K562 (cell line): ENCODE results near the gene PSMD1. TPM values are rescaled to one million over a fixed set of nuclear protein-coding genes. Genes with fewer than 3 reads are reported as not detected.

Experiments used
- ATAC-seq: fragments of 200-7000 bp; cut with Tn5 transposase; 3 replicates; pipeline ENCODE4 v1.9.1; 2020; ENCODE audit warnings: moderate library complexity
- BruUV-seq: library from RNA; stranded (reverse); fragments of 400-500 nt; replicated peaks from 2 replicates; lab custom pipeline; 2021; lab: Mats Ljungman, UMichigan
- CTCF ChIA-PET: fragments of 300-600 bp; formaldehyde crosslinking; extraction: SDS; loops from one replicate; lab custom pipeline; 2021; ENCODE audit warnings: low intra/inter-chr PET ratio; lab: Yijun Ruan, JAX
- POLR2A ChIA-PET: fragments of 300-600, 350-650 bp; sonication (Branson Sonifier 250); formaldehyde crosslinking; extraction: SDS; loops from one replicate; lab custom pipeline; 2021; ENCODE audit warnings: antibody characterized with exemption, inconsistent platforms; lab: Yijun Ruan, JAX
- DNase-seq, 4 experiments: peaks; one replicate each; pipeline versions ENCODE4 v3.0.0 to v3.0.0-alpha.2; 2011 to 2018; ENCODE audit warnings: low spot score in 3 of 4, mixed read lengths in 3 of 4; ENCODE audit errors: extremely low read depth in 1 of 4
- FAIRE-seq: peaks from 2 replicates; lab custom pipeline; 2011; peaks lifted over from hg19 to GRCh38; lab: Jason Lieb, UNC
- H2AFZ ChIP-seq: 2 replicates; pipeline ENCODE4 v1.6.0; 2011; ENCODE audit warnings: low read depth, low read length, control low read depth, inconsistent platforms
- H3K27ac ChIP-seq: fragments of 200-600 bp; 3 replicates; pipeline ENCODE4 v1.8.0; 2011; ENCODE audit warnings: low read depth, mild to moderate bottlenecking, control low read depth, inconsistent platforms, low read length, moderate library complexity, mixed read lengths; ENCODE audit errors: extremely low read depth
- H3K27me3 ChIP-seq, 2 experiments: fragments of 300-600 bp in 1 of 2; 2 replicates in 1 of 2; 3 replicates in 1 of 2; pipeline versions ENCODE4 v1.6.0 to v1.8.0; 2011; ENCODE audit warnings: inconsistent platforms in 2 of 2, low read length in 2 of 2, mild to moderate bottlenecking in 1 of 2, mixed read lengths in 1 of 2, moderate library complexity in 1 of 2; ENCODE audit not compliant: control insufficient read depth in 2 of 2, insufficient read depth in 2 of 2
- H3K36me3 ChIP-seq: fragments of 300-600 bp; 3 replicates; pipeline ENCODE4 v1.8.0; 2011; ENCODE audit warnings: mild to moderate bottlenecking, low read length, inconsistent platforms; ENCODE audit not compliant: control insufficient read depth, insufficient read depth
- H3K4me1 ChIP-seq, 2 experiments: fragments of 200-600 bp in 1 of 2; replicated peaks in 1 of 2; 2 replicates in 1 of 2; 3 replicates in 1 of 2; pipeline versions ENCODE4 v1.5.1 to v1.8.0; 2011; ENCODE audit warnings: inconsistent platforms in 2 of 2, low read length in 2 of 2, mild to moderate bottlenecking in 1 of 2, mixed read lengths in 1 of 2, moderate library complexity in 1 of 2; ENCODE audit not compliant: control insufficient read depth in 2 of 2, insufficient read depth in 2 of 2
- H3K4me2 ChIP-seq: 2 replicates; pipeline ENCODE4 v1.6.1; 2011; ENCODE audit warnings: low read length, control low read depth, inconsistent platforms, mixed read lengths; ENCODE audit not compliant: insufficient read depth
- H3K4me3 ChIP-seq: fragments of 200-600 bp; sonication (generic), shearing (Covaris generic); 2 replicates; pipeline ENCODE4 v1.5.1; 2016; ENCODE audit warnings: control low read depth, inconsistent platforms
- H3K79me2 ChIP-seq: fragments of 200-600 bp; 3 replicates; pipeline ENCODE4 v1.8.0; 2011; ENCODE audit warnings: low read length, inconsistent platforms; ENCODE audit not compliant: control insufficient read depth, insufficient read depth
- H3K9ac ChIP-seq, 2 experiments: 2 replicates each; pipeline versions ENCODE4 v1.6.0 to v1.6.1; 2011; ENCODE audit warnings: low read depth in 2 of 2, low read length in 2 of 2, control low read depth in 1 of 2, inconsistent platforms in 1 of 2, mild to moderate bottlenecking in 1 of 2, mixed read lengths in 1 of 2; ENCODE audit not compliant: insufficient read depth in 1 of 2
- H3K9me1 ChIP-seq: one replicate; pipeline ENCODE4 v1.6.0; 2011; ENCODE audit warnings: inconsistent platforms, mild to moderate bottlenecking, low read length, moderate library complexity; ENCODE audit not compliant: control insufficient read depth, insufficient read depth
- H3K9me3 ChIP-seq: replicated peaks from 2 replicates; pipeline ENCODE4 v1.5.1; 2011; ENCODE audit warnings: low read depth, low read length, inconsistent platforms; ENCODE audit not compliant: control insufficient read depth, insufficient read depth
- H4K20me1 ChIP-seq: replicated peaks from 2 replicates; pipeline ENCODE4 v1.6.1; 2011; ENCODE audit warnings: low read length, inconsistent platforms, mixed read lengths; ENCODE audit not compliant: control insufficient read depth, insufficient read depth
- ATF3 ChIP-seq, 2 experiments: fragments of 450-650 bp in 1 of 2; sonication (generic) in 1 of 2; formaldehyde crosslinking in 1 of 2; IDR thresholded peaks in 1 of 2; conservative IDR thresholded peaks in 1 of 2; 2 replicates each; pipeline versions ENCODE4 v1.6.1 to v1.8.1; 2016 to 2023; ENCODE audit warnings: mild to moderate bottlenecking in 2 of 2, moderate library complexity in 2 of 2, inconsistent platforms in 1 of 2, missing genetic modification reagents in 1 of 2
- COPS2 ChIP-seq: fragments of 450-650 bp; conservative IDR thresholded peaks from 2 replicates; pipeline ENCODE4 v1.6.1; 2016; ENCODE audit warnings: mild to moderate bottlenecking, moderate library complexity
- CXXC5 ChIP-seq: fragments of 250-450 bp; sonication (Bioruptor Pico); IDR thresholded peaks from 2 replicates; pipeline ENCODE4 v1.8.0; 2022; ENCODE audit warnings: inconsistent platforms, mild to moderate bottlenecking, moderate library complexity
- DEAF1 ChIP-seq: fragments of 450-650 bp; formaldehyde crosslinking; IDR thresholded peaks from 2 replicates; pipeline ENCODE4 v1.4.0; 2020; ENCODE audit warnings: mild to moderate bottlenecking, moderate library complexity
- FOXA3 ChIP-seq, 2 experiments: fragments of 450-650 bp in 1 of 2; sonication (generic) in 1 of 2; formaldehyde crosslinking; IDR thresholded peaks in 1 of 2; conservative IDR thresholded peaks in 1 of 2; 2 replicates each; pipeline versions ENCODE4 v1.4.0 to v1.8.0; 2020 to 2022; ENCODE audit warnings: mild to moderate bottlenecking in 2 of 2, missing genetic modification reagents in 1 of 2
- MEF2D ChIP-seq: conservative IDR thresholded peaks from 2 replicates; pipeline ENCODE4 v1.6.1; 2016; ENCODE audit warnings: low read depth, missing genetic modification characterization, missing compliant biosample characterization
- MLX ChIP-seq, 2 experiments: fragments of 450-650 bp in 1 of 2; sonication (generic) in 1 of 2; formaldehyde crosslinking; conservative IDR thresholded peaks; 2 replicates each; pipeline versions ENCODE4 v1.4.0 to v1.8.1; 2020 to 2022; ENCODE audit warnings: mild to moderate bottlenecking in 1 of 2, missing genetic modification reagents in 1 of 2
- NCOA1 ChIP-seq: fragments of 450-650 bp; IDR thresholded peaks from 2 replicates; pipeline ENCODE4 v1.6.1; 2016; ENCODE audit warnings: low read depth
- TBL1XR1 ChIP-seq, 2 experiments: IDR thresholded peaks; 2 replicates each; pipeline ENCODE4 v1.6.1; 2012; ENCODE audit warnings: improper control_type of control experiment in 2 of 2, low read length in 2 of 2, mild to moderate bottlenecking in 1 of 2
- TFAM ChIP-seq: fragments of 250-450 bp; sonication (Bioruptor Pico); conservative IDR thresholded peaks from 2 replicates; pipeline ENCODE4 v1.5.0; 2021; ENCODE audit warnings: mild to moderate bottlenecking, moderate library complexity
- ZBTB7A ChIP-seq: IDR thresholded peaks from 2 replicates; pipeline ENCODE4 v1.6.1; 2011; ENCODE audit warnings: low read depth, mild to moderate bottlenecking, low read length, moderate library complexity, borderline replicate concordance; ENCODE audit not compliant: control insufficient read depth
- ZC3H4 ChIP-seq: sonication (generic); formaldehyde crosslinking; IDR thresholded peaks from 2 replicates; pipeline ENCODE4 v1.9.0; 2021; ENCODE audit warnings: missing genetic modification reagents, borderline replicate concordance
- ZNF124 ChIP-seq: sonication (generic); formaldehyde crosslinking; IDR thresholded peaks from 2 replicates; pipeline ENCODE4 v1.8.1; 2022; ENCODE audit warnings: missing genetic modification reagents
- ZNF3 ChIP-seq: fragments of 250-450 bp; sonication (Bioruptor Pico); IDR thresholded peaks from 2 replicates; pipeline ENCODE4 v1.5.0; 2021; ENCODE audit warnings: mild to moderate bottlenecking, moderate library complexity
- ZNF354B ChIP-seq: fragments of 250-450 bp; sonication (Bioruptor Pico); IDR thresholded peaks from 2 replicates; pipeline ENCODE4 v1.4.0; 2020
- WGBS: fragments of 100-300 bp; shearing (Covaris generic); methylation state at CpG from one replicate; pipeline ENCODE4 v1.1.6; 2016; ENCODE audit warnings: low coverage, mixed read lengths; ENCODE audit not compliant: insufficient coverage; ENCODE audit errors: missing lambda C conversion rate; 5-methylcytosine and 5-hydroxymethylcytosine counted together
- in situ Hi-C: fragments of 300-500 bp; cut with MboI; formaldehyde crosslinking; loops from 4 replicates; pipeline ENCODE4 v1.15.0; 2018; ENCODE audit warnings: inconsistent platforms, mixed read lengths
- intact Hi-C: fragments of 100-400 bp; cut with micrococcal nuclease; formaldehyde crosslinking; loops from 2 replicates; pipeline ENCODE4 v1.14.2; 2022
- polyA plus RNA-seq, 8 experiments: library from polyadenylated mRNA; depleted of rRNA in 4 of 8; stranded (reverse) in 5 of 8; unstranded in 3 of 8; fragments of >200 nt; fragmentation: Nextera tagmentation in 2 of 8; fragmentation: Illumina TruSeq in 1 of 8; extraction: Ambion mirVana in 2 of 8; extraction: Trizol in 1 of 8; gene quantifications; 2 replicates each; pipeline versions ENCODE4 v1.2.1 to v1.2.3, GENCODE V29; 2011 to 2014; ENCODE audit warnings: inconsistent platforms in 1 of 8, missing spikeins in 1 of 8
- total RNA-seq, 7 experiments: library from RNA; depleted of rRNA in 6 of 7; stranded (reverse); fragments of >200 nt in 6 of 7; fragmentation: Illumina TruSeq in 2 of 7; extraction: Trizol in 2 of 7; gene quantifications; 2 replicates each; pipeline versions ENCODE4 v1.2.1 to v1.2.3, GENCODE V29; 2011 to 2021; ENCODE audit warnings: low replicate concordance in 1 of 7
- TF ChIP-seq, protein P1 (sequence below), 3 experiments: IDR thresholded peaks in 2 of 3; conservative IDR thresholded peaks in 1 of 3; 2 replicates each; pipeline ENCODE4 v1.5.1; 2011 to 2012; ENCODE audit warnings: low read length in 3 of 3, mild to moderate bottlenecking in 3 of 3, control low read depth in 2 of 3, improper control_type of control experiment in 1 of 3, inconsistent platforms in 1 of 3, low read depth in 1 of 3, mixed read lengths in 1 of 3, moderate library complexity in 1 of 3; ENCODE audit not compliant: insufficient read depth in 2 of 3

Gene PSMD1
- total and polyA plus RNA-seq, 9 of the 15 experiments (the other 6 are each of a cell fraction or from before 2014, with no cell fraction given): 100 to 257 (median 147) TPM

DNA sequence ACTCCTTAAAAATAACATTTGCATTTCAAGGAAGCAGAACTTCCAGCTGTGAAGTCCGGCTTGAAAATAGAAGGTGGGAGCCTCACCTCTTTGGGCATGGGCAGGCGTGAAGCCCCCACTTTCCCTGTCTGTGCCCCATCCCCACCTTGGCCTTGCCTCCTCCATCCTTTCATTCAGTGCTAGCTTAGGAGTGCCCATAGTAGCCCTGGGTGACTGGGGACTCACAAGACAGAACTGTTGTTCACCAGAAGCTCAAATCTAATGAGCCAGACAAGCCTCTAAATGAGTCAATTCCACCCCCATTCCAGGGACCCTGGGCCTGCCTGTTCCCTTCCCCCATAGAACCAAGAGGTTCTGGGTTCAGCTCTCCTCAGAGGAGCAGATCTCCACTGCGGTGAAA is 40.7 kb upstream of the PSMD1 start:
- FAIRE-seq (no peak), ATAC-seq (no peak), DNase-seq (no peak)
- WGBS: 0% methylated on average over 2 of the region's 3 CpGs
- H3K27me3 ChIP-seq: peaks cover 0 to 2% of the 10 kb centered on the region in 2 experiments; a peak in 3 of 5 replicates
- H3K4me2 ChIP-seq: no peak overlapping the region
- BruUV-seq: no TSS peak
- H3K4me3 ChIP-seq: no peak overlapping the region
- no peaks in the 10 kb centered on the region for H3K36me3 ChIP-seq
- POLR2A ChIA-PET: no interaction called here
- H3K9ac ChIP-seq: no peak overlapping the region
- no peaks in the 10 kb centered on the region; the same call in 1 of the 2 replicates for H4K20me1 ChIP-seq
- no peak overlapping the region for H3K27ac ChIP-seq
- intact Hi-C loops: no loop called here
- in situ Hi-C loops: no loop called here
- H3K4me1 ChIP-seq: no peaks in the 10 kb centered on the region
- H3K9me1 ChIP-seq: no peaks in the 10 kb centered on the region
- H2AFZ ChIP-seq: no peak overlapping the region
- no peaks in the 10 kb centered on the region for H3K79me2 ChIP-seq
- TF ChIP-seq TFAM (CRISPR knock-in tag) (no peak), DEAF1 (CRISPR knock-in tag) (no peak), ZNF3 (CRISPR knock-in tag) (no peak), NCOA1 (no peak), ZC3H4 (no peak), COPS2 (no peak), ATF3 (IDR thresholded peaks at IDR 0.05) (no peak), ATF3 (CRISPR knock-in tag; conservative IDR thresholded peaks at IDR 0.05) (no peak), MLX (CRISPR knock-in tag; conservative IDR thresholded peaks at IDR 0.05) (no peak), CXXC5 (CRISPR knock-in tag) (no peak), FOXA3 (CRISPR knock-in tag; conservative IDR thresholded peaks at IDR 0.05 in 1 of 2, IDR thresholded peaks at IDR 0.05 in 1 of 2) (no peak), TBL1XR1 (IDR thresholded peaks at IDR 0.05; ENCODE audit: low read length in 2 of 2) (no peak), MEF2D (tag) (no peak), ZNF354B (CRISPR knock-in tag) (no peak), ZNF124 (CRISPR knock-in tag) (no peak), ZBTB7A (no peak)
- TF ChIP-seq, protein P1, sequence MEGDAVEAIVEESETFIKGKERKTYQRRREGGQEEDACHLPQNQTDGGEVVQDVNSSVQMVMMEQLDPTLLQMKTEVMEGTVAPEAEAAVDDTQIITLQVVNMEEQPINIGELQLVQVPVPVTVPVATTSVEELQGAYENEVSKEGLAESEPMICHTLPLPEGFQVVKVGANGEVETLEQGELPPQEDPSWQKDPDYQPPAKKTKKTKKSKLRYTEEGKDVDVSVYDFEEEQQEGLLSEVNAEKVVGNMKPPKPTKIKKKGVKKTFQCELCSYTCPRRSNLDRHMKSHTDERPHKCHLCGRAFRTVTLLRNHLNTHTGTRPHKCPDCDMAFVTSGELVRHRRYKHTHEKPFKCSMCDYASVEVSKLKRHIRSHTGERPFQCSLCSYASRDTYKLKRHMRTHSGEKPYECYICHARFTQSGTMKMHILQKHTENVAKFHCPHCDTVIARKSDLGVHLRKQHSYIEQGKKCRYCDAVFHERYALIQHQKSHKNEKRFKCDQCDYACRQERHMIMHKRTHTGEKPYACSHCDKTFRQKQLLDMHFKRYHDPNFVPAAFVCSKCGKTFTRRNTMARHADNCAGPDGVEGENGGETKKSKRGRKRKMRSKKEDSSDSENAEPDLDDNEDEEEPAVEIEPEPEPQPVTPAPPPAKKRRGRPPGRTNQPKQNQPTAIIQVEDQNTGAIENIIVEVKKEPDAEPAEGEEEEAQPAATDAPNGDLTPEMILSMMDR (IDR thresholded peaks at IDR 0.05 in 2 of 3, conservative IDR thresholded peaks at IDR 0.05 in 1 of 3; ENCODE audit: insufficient read depth in 2 of 3, low read depth in 1 of 3, low read length in 3 of 3): no peak
- CTCF ChIA-PET: no interaction called here
- H3K9me3 ChIP-seq: no peaks in the 10 kb centered on the region
